NCI-H2171 treated with DMSO at 0.1 percent for 48 hours (cell line): Measurements from ENCODE around the gene HS3ST6.
A peak's percentile ranks its signal among the peaks of the same experiment; 100 is the strongest.
"Not testable (repeated sequence)": the region's sequence is repeated elsewhere in the genome, so short reads cannot be mapped to it uniquely, and the experiment has no call there.

ENCODE experiments used
- DNase-seq: peaks from one replicate; lab custom pipeline; 2025; lab: John Stamatoyannopoulos, UW

The HS3ST6 gene

GRCh38 chr16:1907226-1907860 is 10.9 kb downstream of the HS3ST6 start:
- DNase-seq, result no peak

GRCh38 chr16:1906846-1907165 is 11.4 kb downstream of the HS3ST6 start:
- DNase-seq, result no peak

GRCh38 chr16:1906055-1906845 is 12.0 kb downstream of the HS3ST6 start:
- no peak for DNase-seq

- no peak for DNase-seq
Measured at GRCh38 chr16:1903845-1904840, 14.1 kb downstream of the HS3ST6 start.

- no peak for DNase-seq
Measured at GRCh38 chr16:1903220-1903574, 15.0 kb downstream of the HS3ST6 start.

- DNase-seq, result no peak
Measured at GRCh38 chr16:1902547-1903219, 15.5 kb downstream of the HS3ST6 start.

GRCh38 chr16:1900452-1900774 is 17.8 kb downstream of the HS3ST6 start:
- no peak for DNase-seq

GRCh38 chr16:1899641-1900451 is 18.4 kb downstream of the HS3ST6 start:
- DNase-seq, result peak; percentile 18

GRCh38 chr16:1897692-1898091 is 20.5 kb downstream of the HS3ST6 start:
- DNase-seq, result not testable (repeated sequence)

GRCh38 chr16:1895949-1896675 is 22.1 kb downstream of the HS3ST6 start:
- DNase-seq, result no peak

- no peak for DNase-seq
Measured at GRCh38 chr16:1895068-1895467, 23.1 kb downstream of the HS3ST6 start.

GRCh38 chr16:1890708-1891050 is 27.5 kb downstream of the HS3ST6 start:
- DNase-seq, result peak; percentile 99

GRCh38 chr16:1890024-1890707 is 28.0 kb downstream of the HS3ST6 start:
- DNase-seq, result no peak

GRCh38 chr16:1887711-1888354 is 30.4 kb downstream of the HS3ST6 start:
- DNase-seq, result no peak

- no peak for DNase-seq
Measured at GRCh38 chr16:1884889-1885288, 33.3 kb downstream of the HS3ST6 start.

GRCh38 chr16:1884155-1884760 is 34.0 kb downstream of the HS3ST6 start:
- DNase-seq, result peak; percentile 7

GRCh38 chr16:1881172-1881571 is 37.0 kb downstream of the HS3ST6 start:
- DNase-seq, result not testable (repeated sequence)

- DNase-seq, result no peak
Measured at GRCh38 chr16:1879477-1879876, 38.7 kb downstream of the HS3ST6 start.

GRCh38 chr16:1878256-1878655 is 40.0 kb downstream of the HS3ST6 start:
- DNase-seq, result no peak
